ENCODE data around the gene SHF. TPM values are rescaled to one million over a fixed set of nuclear protein-coding genes. Genes with fewer than 3 reads are reported as not detected.

SHF gene
- total RNA-seq, 3 donors from 2014 or later: 5.0 to 9.7 (median 9.5) TPM

DNA sequence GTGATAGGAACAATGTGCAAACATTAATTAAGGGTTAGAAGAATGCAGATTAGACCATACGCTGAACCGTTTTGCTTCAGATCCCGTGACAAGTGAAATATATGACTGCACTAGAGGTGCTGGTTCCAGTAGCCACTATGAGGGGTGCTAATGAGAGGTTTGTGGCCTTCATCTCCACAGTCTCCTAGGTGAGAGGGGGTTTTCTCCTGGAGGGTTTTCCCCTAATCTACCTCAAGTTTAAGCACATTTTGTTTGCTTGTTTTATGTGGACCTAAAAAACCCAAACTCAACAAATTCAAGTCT is 13.7 kb upstream of the SHF start:
- Histone ChIP-seq H3K27me3 (no peaks in the 10 kb centered on the region), H3K4me3 (peak overlapping the region in 1 of 3 donors; percentile 79), H3K4me1 (no peaks in the 10 kb centered on the region), H3K36me3 (no peaks in the 10 kb centered on the region), H3K9me3 (no peaks in the 10 kb centered on the region), H3K27ac (peak overlapping the region; percentile 96 to 98)
- no peak for DNase-seq (ENCODE audit: low spot score in 2 of 2)
- no peak for TF ChIP-seq POLR2A (IDR thresholded peaks at IDR 0.05)
- no peak for TF ChIP-seq POLR2AphosphoS5 (IDR thresholded peaks at IDR 0.05)
- TF ChIP-seq, protein P1, sequence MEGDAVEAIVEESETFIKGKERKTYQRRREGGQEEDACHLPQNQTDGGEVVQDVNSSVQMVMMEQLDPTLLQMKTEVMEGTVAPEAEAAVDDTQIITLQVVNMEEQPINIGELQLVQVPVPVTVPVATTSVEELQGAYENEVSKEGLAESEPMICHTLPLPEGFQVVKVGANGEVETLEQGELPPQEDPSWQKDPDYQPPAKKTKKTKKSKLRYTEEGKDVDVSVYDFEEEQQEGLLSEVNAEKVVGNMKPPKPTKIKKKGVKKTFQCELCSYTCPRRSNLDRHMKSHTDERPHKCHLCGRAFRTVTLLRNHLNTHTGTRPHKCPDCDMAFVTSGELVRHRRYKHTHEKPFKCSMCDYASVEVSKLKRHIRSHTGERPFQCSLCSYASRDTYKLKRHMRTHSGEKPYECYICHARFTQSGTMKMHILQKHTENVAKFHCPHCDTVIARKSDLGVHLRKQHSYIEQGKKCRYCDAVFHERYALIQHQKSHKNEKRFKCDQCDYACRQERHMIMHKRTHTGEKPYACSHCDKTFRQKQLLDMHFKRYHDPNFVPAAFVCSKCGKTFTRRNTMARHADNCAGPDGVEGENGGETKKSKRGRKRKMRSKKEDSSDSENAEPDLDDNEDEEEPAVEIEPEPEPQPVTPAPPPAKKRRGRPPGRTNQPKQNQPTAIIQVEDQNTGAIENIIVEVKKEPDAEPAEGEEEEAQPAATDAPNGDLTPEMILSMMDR (IDR thresholded peaks at IDR 0.05): no peak
- intact Hi-C loops (cut with DNase I; ENCODE audit: low total_unique reads): no loop called here

DNA sequence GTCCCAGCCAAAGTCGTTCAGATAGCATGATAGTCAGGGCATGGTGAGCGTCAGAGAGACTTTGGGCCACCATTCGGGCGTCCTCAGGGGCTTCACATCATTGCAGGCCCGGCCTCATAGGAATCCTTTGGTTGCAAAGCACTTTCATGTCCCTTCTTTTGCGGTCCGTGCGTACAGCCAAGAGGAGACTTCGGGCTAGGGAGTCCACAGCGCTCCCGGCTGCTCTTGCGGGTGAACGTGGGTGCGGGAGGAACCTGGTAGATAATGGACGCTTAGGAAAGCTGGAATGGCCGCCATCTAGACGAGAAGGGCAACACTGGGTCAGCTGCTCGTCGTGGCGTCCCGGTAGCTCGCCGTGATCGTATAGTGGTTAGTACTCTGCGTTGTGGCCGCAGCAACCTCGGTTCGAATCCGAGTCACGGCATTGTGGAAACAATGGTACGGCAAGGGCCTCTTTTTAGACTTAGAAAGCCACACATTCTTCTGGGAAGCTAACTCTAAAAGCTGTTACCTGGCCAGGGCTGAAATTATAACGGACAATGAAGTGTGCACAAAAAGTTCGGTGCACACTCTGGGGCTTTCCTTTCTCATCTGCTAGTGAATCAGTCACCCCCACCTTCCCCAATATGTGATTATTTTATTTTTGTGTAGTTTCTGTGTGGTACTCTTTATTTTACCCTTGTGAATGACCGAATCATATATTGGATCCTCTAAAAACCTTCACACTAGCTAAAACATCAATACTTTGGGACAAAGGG is 13.2 kb upstream of the SHF start:
- no peaks in the 10 kb centered on the region for H3K36me3 ChIP-seq
- H3K4me3 ChIP-seq: peak overlapping the region; percentile 66 to 79 (median 75)
- peak; percentile 79 to 90 for DNase-seq (ENCODE audit: low spot score in 2 of 2)
- TF ChIP-seq POLR2AphosphoS5 (IDR thresholded peaks at IDR 0.05) (peak in 1 of 3 donors; percentile 55), POLR2A (IDR thresholded peaks at IDR 0.05) (no peak)
- H3K27me3 ChIP-seq: no peaks in the 10 kb centered on the region
- peak overlapping the region; percentile 96 to 98 for H3K27ac ChIP-seq
- H3K4me1 ChIP-seq: no peaks in the 10 kb centered on the region
- intact Hi-C loops (cut with DNase I; ENCODE audit: low total_unique reads): no loop called here
- H3K9me3 ChIP-seq: no peaks in the 10 kb centered on the region

DNA sequence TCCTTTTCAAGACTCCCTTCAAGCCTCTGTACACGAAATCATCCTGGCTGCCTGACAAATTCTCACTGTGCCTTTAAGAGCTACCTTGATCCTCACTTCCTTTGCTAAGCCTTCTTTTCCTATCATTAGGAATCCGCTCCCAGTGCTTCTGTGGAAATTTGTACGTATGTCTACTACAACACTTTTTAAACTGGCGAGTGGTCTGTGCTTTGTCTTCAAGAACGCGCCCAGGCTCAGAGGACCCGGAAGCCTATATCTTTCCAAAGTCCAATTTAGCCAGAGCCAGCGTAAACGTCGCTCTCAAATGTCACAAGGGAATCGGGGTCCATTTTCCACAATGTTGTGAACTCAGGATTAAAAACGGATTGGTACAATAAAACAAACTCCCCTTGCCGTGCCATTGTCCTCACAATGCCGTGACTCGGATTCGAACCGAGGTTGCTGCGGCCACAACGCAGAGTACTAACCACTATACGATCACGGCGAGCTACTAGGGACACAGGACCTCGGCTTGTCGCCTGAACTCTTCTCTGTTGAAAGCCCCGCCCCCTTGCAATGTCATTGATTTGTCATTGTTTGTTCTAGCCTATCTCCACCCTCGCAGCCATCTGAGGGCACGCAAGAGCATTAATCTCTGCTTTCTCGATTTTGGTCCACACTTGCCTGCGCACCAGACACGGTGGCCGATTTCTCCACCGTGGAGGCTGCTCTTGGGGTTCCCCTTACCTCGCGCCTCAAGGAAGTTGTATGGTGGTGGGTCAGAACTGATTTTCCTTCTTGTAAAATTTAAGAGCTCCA is 12.4 kb upstream of the SHF start:
- TF ChIP-seq, protein P1 (IDR thresholded peaks at IDR 0.05): no peak
- TF ChIP-seq POLR2A (IDR thresholded peaks at IDR 0.05) (peak; percentile 88), POLR2AphosphoS5 (IDR thresholded peaks at IDR 0.05) (peak; percentile 95 to 98 (median 97))
- no peaks in the 10 kb centered on the region for H3K27me3 ChIP-seq
- no peaks in the 10 kb centered on the region for H3K9me3 ChIP-seq
- H3K27ac ChIP-seq: peak overlapping the region; percentile 96 to 98
- DNase-seq (ENCODE audit: low spot score in 2 of 2): peak; percentile 98
- no peaks in the 10 kb centered on the region for H3K4me1 ChIP-seq
- H3K36me3 ChIP-seq: no peaks in the 10 kb centered on the region
- intact Hi-C loops (cut with DNase I; ENCODE audit: low total_unique reads): no loop called here
- peak overlapping the region; percentile 66 to 79 (median 75) for H3K4me3 ChIP-seq

DNA sequence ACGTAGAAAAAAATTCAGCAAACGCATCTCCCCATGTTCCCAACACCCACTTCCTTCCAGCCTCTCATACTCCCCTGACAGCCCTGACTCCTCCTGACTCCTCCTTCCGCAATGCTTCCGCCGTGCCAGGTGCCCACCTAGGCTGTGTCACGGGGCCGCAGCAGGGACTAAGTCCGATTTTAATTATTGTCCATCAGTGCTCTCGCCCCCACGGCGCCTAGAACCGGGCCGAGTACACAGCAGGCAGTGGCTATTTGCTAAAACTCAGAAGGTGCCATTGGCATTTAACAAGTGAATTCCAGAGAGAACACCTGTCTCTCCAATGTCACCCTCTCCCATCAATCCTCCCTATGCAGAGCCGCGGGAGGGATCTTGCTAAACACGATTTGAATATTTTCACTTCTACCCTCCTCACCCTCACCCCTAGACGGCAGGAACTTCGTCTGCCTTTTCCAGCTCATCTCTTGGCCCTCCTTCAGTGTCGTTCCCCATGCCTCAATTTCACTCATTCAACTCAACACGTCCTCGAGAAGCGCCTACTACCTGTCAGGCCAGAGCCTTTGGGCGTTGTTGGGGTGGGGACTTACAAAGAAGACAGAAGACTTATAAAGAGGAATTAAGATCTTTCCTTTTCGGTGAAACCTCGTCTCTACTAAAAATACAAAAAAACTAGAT is 11.5 kb upstream of the SHF start:
- no peaks in the 10 kb centered on the region for H3K4me1 ChIP-seq
- peak overlapping the region; percentile 66 to 79 (median 75) for H3K4me3 ChIP-seq
- TF ChIP-seq POLR2AphosphoS5 (IDR thresholded peaks at IDR 0.05): no peak
- TF ChIP-seq, protein P1 (IDR thresholded peaks at IDR 0.05): no peak
- no peak for TF ChIP-seq POLR2A (IDR thresholded peaks at IDR 0.05)
- DNase-seq (ENCODE audit: low spot score in 2 of 2): peak in 1 of 2 donors; percentile 61
- no peaks in the 10 kb centered on the region for H3K36me3 ChIP-seq
- no peaks in the 10 kb centered on the region for H3K9me3 ChIP-seq
- no peaks in the 10 kb centered on the region for H3K27me3 ChIP-seq
- peak overlapping the region; percentile 96 to 98 for H3K27ac ChIP-seq
- intact Hi-C loops (cut with DNase I; ENCODE audit: low total_unique reads): loop anchor here (10.0 kb wide), 1 partner anchor 206 kb away; a partner anchor contains a TSS

DNA sequence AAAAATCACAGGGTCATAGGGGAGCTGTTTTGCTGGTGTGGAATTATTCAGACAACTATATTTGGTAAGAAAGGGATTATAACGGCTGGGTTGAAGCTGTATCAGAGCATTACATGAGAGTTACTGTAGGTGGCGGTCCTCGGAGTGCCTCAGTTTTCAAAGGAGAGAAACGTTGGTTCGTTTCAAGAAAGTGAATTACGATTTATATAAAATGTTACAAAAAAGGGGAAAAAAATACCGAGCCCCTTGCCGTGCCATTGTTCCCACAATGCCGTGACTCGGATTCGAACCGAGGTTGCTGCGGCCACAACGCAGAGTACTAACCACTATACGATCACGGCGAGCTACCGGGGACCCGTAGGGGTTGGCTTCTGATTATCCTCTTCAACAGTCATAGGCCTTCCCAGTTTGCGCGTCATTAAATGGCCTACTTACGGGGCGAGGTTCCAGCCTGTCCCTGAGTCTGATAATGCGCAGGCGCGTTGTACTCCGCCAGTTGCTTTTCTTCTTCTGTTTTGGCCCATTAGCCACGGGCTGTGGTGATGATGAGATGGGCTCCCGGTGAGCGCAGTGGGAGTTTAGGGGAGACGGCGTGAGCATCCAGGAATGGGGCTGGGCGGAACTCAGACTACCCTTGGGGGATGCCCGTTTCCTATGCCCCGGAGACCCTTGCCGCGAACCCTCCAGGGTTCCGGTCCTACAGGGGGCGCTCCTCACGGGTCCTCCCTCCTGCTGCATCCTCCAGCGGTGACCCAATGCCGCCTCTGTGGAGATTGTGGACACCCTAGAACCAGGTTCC is 10.8 kb upstream of the SHF start:
- intact Hi-C loops (cut with DNase I; ENCODE audit: low total_unique reads): loop anchor here (10.0 kb wide), 1 partner anchor 206 kb away; a partner anchor contains a TSS
- no peaks in the 10 kb centered on the region for H3K36me3 ChIP-seq
- no peaks in the 10 kb centered on the region for H3K4me1 ChIP-seq
- no peaks in the 10 kb centered on the region for H3K27me3 ChIP-seq
- TF ChIP-seq POLR2AphosphoS5 (IDR thresholded peaks at IDR 0.05) (peak; percentile 94 to 98 (median 98)), POLR2A (IDR thresholded peaks at IDR 0.05) (peak; percentile 98)
- TF ChIP-seq, protein P1 (IDR thresholded peaks at IDR 0.05): peak; percentile 61 to 73 (median 68)
- no peaks in the 10 kb centered on the region for H3K9me3 ChIP-seq
- peak overlapping the region; percentile 96 to 98 for H3K27ac ChIP-seq
- DNase-seq (ENCODE audit: low spot score in 2 of 2): peak; percentile 95 to 98
- peak overlapping the region; percentile 66 to 79 (median 75) for H3K4me3 ChIP-seq
